ENCODE data around the gene ADTRP. TPM values are rescaled to one million over a fixed set of nuclear protein-coding genes. Genes with fewer than 3 reads are reported as not detected.

Gene ADTRP
- total and polyA plus RNA-seq, 12 donors = 0.20 to 1.1 (median 0.35) TPM; not detected in 5

DNA sequence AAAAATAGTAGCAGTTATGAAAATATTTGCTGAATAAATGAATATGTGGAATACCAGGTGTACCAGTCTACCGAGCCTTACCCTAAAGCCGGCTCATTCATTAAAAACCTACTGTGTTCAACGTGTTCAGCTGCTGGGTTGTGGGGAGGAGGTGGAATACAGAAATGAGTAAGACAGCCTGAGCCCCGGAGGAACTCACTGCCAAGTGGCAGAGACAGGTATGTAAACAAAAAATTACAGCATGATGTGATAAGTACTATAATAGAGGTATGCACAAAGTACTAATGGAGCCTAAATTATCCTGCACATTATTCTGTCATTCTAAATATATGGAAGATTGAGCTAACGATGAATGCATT, 6.8 kb upstream of the ADTRP start:
- DNase-seq = no peak
- Histone ChIP-seq H3K4me1 (replicated peaks in 1 of 2) (no peaks in the 10 kb centered on the region), H3K4me3 (no peak overlapping the region), H3K27me3 (no peaks in the 10 kb centered on the region), H3K9me3 (replicated peaks in 1 of 3) (no peaks in the 10 kb centered on the region), H3K36me3 (replicated peaks in 1 of 2) (no peaks in the 10 kb centered on the region), H3K27ac (no peak overlapping the region)
- 70 to 87% (median 83%) methylated on average over 5 of the region's 5 CpGs for WGBS, 4 donors
- TF ChIP-seq, protein P1, sequence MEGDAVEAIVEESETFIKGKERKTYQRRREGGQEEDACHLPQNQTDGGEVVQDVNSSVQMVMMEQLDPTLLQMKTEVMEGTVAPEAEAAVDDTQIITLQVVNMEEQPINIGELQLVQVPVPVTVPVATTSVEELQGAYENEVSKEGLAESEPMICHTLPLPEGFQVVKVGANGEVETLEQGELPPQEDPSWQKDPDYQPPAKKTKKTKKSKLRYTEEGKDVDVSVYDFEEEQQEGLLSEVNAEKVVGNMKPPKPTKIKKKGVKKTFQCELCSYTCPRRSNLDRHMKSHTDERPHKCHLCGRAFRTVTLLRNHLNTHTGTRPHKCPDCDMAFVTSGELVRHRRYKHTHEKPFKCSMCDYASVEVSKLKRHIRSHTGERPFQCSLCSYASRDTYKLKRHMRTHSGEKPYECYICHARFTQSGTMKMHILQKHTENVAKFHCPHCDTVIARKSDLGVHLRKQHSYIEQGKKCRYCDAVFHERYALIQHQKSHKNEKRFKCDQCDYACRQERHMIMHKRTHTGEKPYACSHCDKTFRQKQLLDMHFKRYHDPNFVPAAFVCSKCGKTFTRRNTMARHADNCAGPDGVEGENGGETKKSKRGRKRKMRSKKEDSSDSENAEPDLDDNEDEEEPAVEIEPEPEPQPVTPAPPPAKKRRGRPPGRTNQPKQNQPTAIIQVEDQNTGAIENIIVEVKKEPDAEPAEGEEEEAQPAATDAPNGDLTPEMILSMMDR (IDR thresholded peaks at IDR 0.05) = no peak
- TF ChIP-seq POLR2A (IDR thresholded peaks at IDR 0.05) = no peak
- intact Hi-C loops (cut with DNase I) = no loop called here

- WGBS, 4 donors = 68 to 78% (median 75%) methylated on average over 7 of the region's 7 CpGs
- no peak for DNase-seq
- Histone ChIP-seq H3K36me3 (replicated peaks in 1 of 2) (no peaks in the 10 kb centered on the region), H3K27me3 (no peaks in the 10 kb centered on the region), H3K9me3 (replicated peaks in 1 of 3) (no peaks in the 10 kb centered on the region), H3K27ac (no peak overlapping the region), H3K4me1 (replicated peaks in 1 of 2) (no peaks in the 10 kb centered on the region), H3K4me3 (no peak overlapping the region)
- no peak for TF ChIP-seq POLR2A (IDR thresholded peaks at IDR 0.05)
- intact Hi-C loops (cut with DNase I) = no loop called here
These were observed 5.7 kb upstream of the ADTRP start for GRCh38 chr6:11784341-11784740.

- no peak overlapping the region for H3K4me3 ChIP-seq
- no peaks in the 10 kb centered on the region for H3K27me3 ChIP-seq
- no peak overlapping the region for H3K27ac ChIP-seq
- H3K4me1 ChIP-seq (replicated peaks in 1 of 2) = no peaks in the 10 kb centered on the region
- H3K9me3 ChIP-seq (replicated peaks in 1 of 3) = no peaks in the 10 kb centered on the region
- intact Hi-C loops (cut with DNase I) = no loop called here
- 76 to 82% (median 78%) methylated on average over 6 of the region's 6 CpGs for whole genome bisulfite sequencing, 4 donors
- no peak for DNase-seq
- no peaks in the 10 kb centered on the region for H3K36me3 ChIP-seq (replicated peaks in 1 of 2)
- TF ChIP-seq, protein P1 (IDR thresholded peaks at IDR 0.05) = no peak
- no peak for TF ChIP-seq POLR2A (IDR thresholded peaks at IDR 0.05)
These were observed 5.0 kb upstream of the ADTRP start for GRCh38 chr6:11783524-11784064.

DNA sequence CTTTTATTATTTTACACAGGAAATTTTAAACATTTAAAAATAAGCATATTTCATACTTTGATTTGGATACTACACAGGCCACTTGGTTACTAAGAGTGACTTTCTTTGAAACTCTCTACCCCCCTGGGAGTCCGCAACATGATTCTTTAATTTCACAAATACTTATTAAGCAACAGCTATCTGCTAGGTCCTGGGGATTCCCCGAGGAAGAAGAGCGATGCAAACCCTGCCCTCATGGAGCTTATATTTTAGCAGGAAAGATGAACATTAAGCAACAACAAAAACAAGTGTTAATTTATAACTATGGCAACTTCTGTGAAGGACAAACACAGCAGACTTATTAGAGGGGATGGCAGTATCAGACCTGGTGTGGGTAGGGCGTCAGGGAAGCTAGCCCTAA, 3.9 kb upstream of the ADTRP start:
- Histone ChIP-seq H3K27me3 (no peaks in the 10 kb centered on the region), H3K9me3 (replicated peaks in 1 of 3) (no peaks in the 10 kb centered on the region), H3K36me3 (replicated peaks in 1 of 2) (no peaks in the 10 kb centered on the region), H3K27ac (no peak overlapping the region), H3K4me1 (replicated peaks in 1 of 2) (no peaks in the 10 kb centered on the region), H3K4me3 (no peak overlapping the region)
- TF ChIP-seq POLR2A (IDR thresholded peaks at IDR 0.05) = no peak
- TF ChIP-seq, protein P1 (IDR thresholded peaks at IDR 0.05) = no peak
- 83 to 95% (median 92%) methylated on average over 4 of the region's 4 CpGs for WGBS, 4 donors
- DNase-seq = no peak
- intact Hi-C loops (cut with DNase I) = no loop called here

- TF ChIP-seq POLR2A (IDR thresholded peaks at IDR 0.05) = no peak
- TF ChIP-seq, protein P1 (IDR thresholded peaks at IDR 0.05) = no peak
- H3K27me3 ChIP-seq = no peaks in the 10 kb centered on the region
- DNase-seq = no peak
- 64 to 89% (median 78%) methylated on average over 2 of the region's 2 CpGs for WGBS, 4 donors
- no peaks in the 10 kb centered on the region for H3K9me3 ChIP-seq (replicated peaks in 1 of 3)
- intact Hi-C loops (cut with DNase I) = no loop called here
- H3K4me1 ChIP-seq (replicated peaks in 1 of 2) = no peaks in the 10 kb centered on the region
- H3K36me3 ChIP-seq (replicated peaks in 1 of 2) = no peaks in the 10 kb centered on the region
- H3K27ac ChIP-seq = no peak overlapping the region
- no peak overlapping the region for H3K4me3 ChIP-seq
These were observed 1.5 kb upstream of the ADTRP start for GRCh38 chr6:11780097-11780428.
